Hindlimb muscle (tissue), 1 donor: ENCODE measurements around the gene LANCL2. TPM values are rescaled to one million over a fixed set of nuclear protein-coding genes. Genes with fewer than 3 reads are reported as not detected.
"Not testable (repeated sequence)": the region's sequence is repeated elsewhere in the genome, so short reads cannot be mapped to it uniquely, and the experiment has no call there.

Experiments
- DNase-seq: peaks from one replicate; pipeline ENCODE4 v3.0.0-alpha.2; 2013
- polyA plus RNA-seq: library from polyadenylated mRNA; unstranded; fragments of 120-200 nt; gene quantifications from one replicate; pipeline ENCODE4 v1.2.1, GENCODE V29; 2013; ENCODE audit not compliant: insufficient read length

LANCL2 gene
- polyA plus RNA-seq, 1 donor: 20.5 TPM

GRCh38 chr7:55362927-55363326, 2.2 kb upstream of the LANCL2 start:
- no peak for DNase-seq

- no peak for DNase-seq
These were observed 1.6 kb upstream of the LANCL2 start for GRCh38 chr7:55363386-55364170.

- DNase-seq: peak; percentile 98
These were observed 731 bp downstream of the LANCL2 start for GRCh38 chr7:55365675-55366460.

GRCh38 chr7:55366461-55367070, 1.4 kb downstream of the LANCL2 start:
- DNase-seq: no peak

GRCh38 chr7:55367283-55367840, 2.2 kb downstream of the LANCL2 start:
- no peak for DNase-seq

GRCh38 chr7:55369427-55370400, 4.6 kb downstream of the LANCL2 start:
- no peak for DNase-seq

GRCh38 chr7:55374213-55374612, 9.1 kb downstream of the LANCL2 start:
- DNase-seq: no peak

GRCh38 chr7:55375237-55375636, 10.1 kb downstream of the LANCL2 start:
- no peak for DNase-seq

- no peak for DNase-seq
These were observed 12.2 kb downstream of the LANCL2 start for GRCh38 chr7:55377162-55377817.

- no peak for DNase-seq
These were observed 14.1 kb downstream of the LANCL2 start for GRCh38 chr7:55379285-55379684.

GRCh38 chr7:55381189-55381588, 16.1 kb downstream of the LANCL2 start:
- DNase-seq: no peak

- DNase-seq: no peak
These were observed 16.6 kb downstream of the LANCL2 start for GRCh38 chr7:55381696-55382095.

GRCh38 chr7:55382251-55382650, 17.1 kb downstream of the LANCL2 start:
- no peak for DNase-seq

GRCh38 chr7:55386541-55386940, 21.4 kb downstream of the LANCL2 start:
- no peak for DNase-seq

- DNase-seq: no peak
These were observed 22.2 kb downstream of the LANCL2 start for GRCh38 chr7:55387062-55387965.

- no peak for DNase-seq
These were observed 31.2 kb downstream of the LANCL2 start for GRCh38 chr7:55396233-55396785.

GRCh38 chr7:55397617-55398016, 32.5 kb downstream of the LANCL2 start:
- DNase-seq: no peak

- no peak for DNase-seq
These were observed 35.1 kb downstream of the LANCL2 start for GRCh38 chr7:55400191-55400590.

GRCh38 chr7:55402506-55402905, 37.4 kb downstream of the LANCL2 start:
- DNase-seq: not testable (repeated sequence)
